Measurements from ENCODE around the gene EEF1AKMT1.

- TF ChIP-seq SP1 (IDR thresholded peaks at IDR 0.05) (no peak), TARDBP (IDR thresholded peaks at IDR 0.05) (no peak), PKNOX1 (IDR thresholded peaks at IDR 0.05) (no peak), ELF4 (IDR thresholded peaks at IDR 0.05) (no peak), HDGF (IDR thresholded peaks at IDR 0.05; ENCODE audit: borderline replicate concordance) (no peak), FOXA1 (IDR thresholded peaks at IDR 0.05) (no peak), FOXM1 (IDR thresholded peaks at IDR 0.05; ENCODE audit: borderline replicate concordance) (no peak), FOXK2 (IDR thresholded peaks at IDR 0.05) (no peak), BHLHE40 (IDR thresholded peaks at IDR 0.05; ENCODE audit: borderline replicate concordance) (no peak), NFRKB (IDR thresholded peaks at IDR 0.05) (no peak), SUZ12 (IDR thresholded peaks at IDR 0.05) (no peak), CTBP1 (IDR thresholded peaks at IDR 0.05; ENCODE audit: borderline replicate concordance) (no peak), ZNF384 (IDR thresholded peaks at IDR 0.05) (no peak)
Measured at GRCh38 chr13:20799726-20800416, 26.1 kb upstream of the EEF1AKMT1 start.
